K562 (cell line): Measurements from ENCODE around the gene RAB31.

Experiments
- ATF3 ChIP-seq, 2 experiments: fragments of 450-650 bp in 1 of 2; sonication (generic) in 1 of 2; formaldehyde crosslinking in 1 of 2; IDR thresholded peaks in 1 of 2; conservative IDR thresholded peaks in 1 of 2; 2 replicates each; pipeline versions ENCODE4 v1.6.1 to v1.8.1; 2016 to 2023; ENCODE audit warnings: mild to moderate bottlenecking in 2 of 2, moderate library complexity in 2 of 2, inconsistent platforms in 1 of 2, missing genetic modification reagents in 1 of 2
- CREB5 ChIP-seq: fragments of 250-450 bp; sonication (Bioruptor Pico); IDR thresholded peaks from 2 replicates; pipeline ENCODE4 v1.5.0; 2020; ENCODE audit warnings: mild to moderate bottlenecking
- CTCF ChIP-seq, 3 experiments: IDR thresholded peaks in 2 of 3; conservative IDR thresholded peaks in 1 of 3; 2 replicates each; pipeline ENCODE4 v1.5.1; 2011 to 2012; ENCODE audit warnings: low read length in 3 of 3, mild to moderate bottlenecking in 3 of 3, control low read depth in 2 of 3, improper control_type of control experiment in 1 of 3, inconsistent platforms in 1 of 3, low read depth in 1 of 3, mixed read lengths in 1 of 3, moderate library complexity in 1 of 3; ENCODE audit not compliant: insufficient read depth in 2 of 3
- E2F1 ChIP-seq: sonication (generic); formaldehyde crosslinking; IDR thresholded peaks from 2 replicates; pipeline ENCODE4 v1.8.1; 2023; ENCODE audit warnings: mild to moderate bottlenecking, missing genetic modification reagents, moderate library complexity
- E2F5 ChIP-seq: sonication (generic); formaldehyde crosslinking; IDR thresholded peaks from 2 replicates; pipeline ENCODE4 v1.8.0; 2022; ENCODE audit warnings: mild to moderate bottlenecking, missing genetic modification reagents
- KDM1A ChIP-seq, 2 experiments: fragments of 450-650 bp; IDR thresholded peaks; 2 replicates each; pipeline ENCODE4 v1.6.1; 2016; ENCODE audit warnings: mild to moderate bottlenecking in 2 of 2
- MAFF ChIP-seq: IDR thresholded peaks from 2 replicates; pipeline ENCODE4 v1.6.1; 2012; ENCODE audit warnings: low read length, improper control_type of control experiment
- MXI1 ChIP-seq: IDR thresholded peaks from 2 replicates; pipeline ENCODE4 v1.6.1; 2011; ENCODE audit warnings: low read depth, mild to moderate bottlenecking, improper control_type of control experiment, low read length
- NFRKB ChIP-seq: fragments of 450-650 bp; IDR thresholded peaks from 2 replicates; pipeline ENCODE4 v1.6.1; 2016; ENCODE audit warnings: low read depth
- NR1H2 ChIP-seq: sonication (generic); formaldehyde crosslinking; IDR thresholded peaks from 2 replicates; pipeline ENCODE4 v1.4.0; 2020; ENCODE audit warnings: mild to moderate bottlenecking, missing genetic modification reagents
- POLR2A ChIP-seq: fragments of 450-650 bp; conservative IDR thresholded peaks from 2 replicates; pipeline ENCODE4 v1.6.1; 2016
- SMC3 ChIP-seq: conservative IDR thresholded peaks from 2 replicates; pipeline ENCODE4 v1.6.1; 2011; ENCODE audit warnings: low read depth, low read length, improper control_type of control experiment; ENCODE audit not compliant: insufficient read depth
- ZFPM2 ChIP-seq: fragments of 250-450 bp; sonication (Bioruptor Pico); IDR thresholded peaks from 2 replicates; pipeline ENCODE4 v1.5.1; 2022; ENCODE audit warnings: mild to moderate bottlenecking
- ZNF699 ChIP-seq: fragments of 250-450 bp; sonication (Bioruptor Pico); IDR thresholded peaks from 2 replicates; pipeline ENCODE4 v1.8.0; 2021; ENCODE audit warnings: mild to moderate bottlenecking, moderate library complexity; ENCODE audit not compliant: insufficient replicate concordance

- TF ChIP-seq E2F1 (CRISPR knock-in tag) (no peak), ZNF699 (CRISPR knock-in tag) (no peak), NR1H2 (CRISPR knock-in tag) (no peak), POLR2A (no peak), MAFF (no peak), ATF3 (IDR thresholded peaks at IDR 0.05) (no peak), ATF3 (CRISPR knock-in tag; conservative IDR thresholded peaks at IDR 0.05) (no peak), CREB5 (CRISPR knock-in tag) (no peak), NFRKB (no peak), MXI1 (no peak), E2F5 (CRISPR knock-in tag) (no peak), ZFPM2 (CRISPR knock-in tag) (no peak), KDM1A (IDR thresholded peaks at IDR 0.05) (no peak), CTCF (IDR thresholded peaks at IDR 0.05 in 2 of 3, conservative IDR thresholded peaks at IDR 0.05 in 1 of 3; ENCODE audit: insufficient read depth in 2 of 3, low read depth in 1 of 3, low read length in 3 of 3) (no peak), SMC3 (no peak)
These were observed 12.2 kb downstream of the RAB31 start for GRCh38 chr18:9720327-9720726.
